Measurements from ENCODE around the gene GAB3.
"Not testable (repeated sequence)": the region's sequence is repeated elsewhere in the genome, so short reads cannot be mapped to it uniquely, and the experiment has no call there.

Gene GAB3

GRCh38 chrX:154655346-154655745 lies 95.5 kb downstream of the GAB3 start:
- Mint-ChIP-seq H3K4me3 (no peak overlapping the region), H3K27ac (no peak overlapping the region), H3K4me1 (ENCODE audit: low read depth in 2 of 2) (no peaks in the 10 kb centered on the region), H3K27me3 (no peaks in the 10 kb centered on the region), H3K36me3 (ENCODE audit: insufficient read depth) (no peaks in the 10 kb centered on the region), H3K9me3 (no peaks in the 10 kb centered on the region)
- DNase-seq: no peak
- ATAC-seq (replicated peaks): no peak

GRCh38 chrX:154654925-154655324 lies 96.0 kb downstream of the GAB3 start:
- DNase-seq: no peak
- ATAC-seq (replicated peaks): no peak
- Mint-ChIP-seq H3K4me1 (ENCODE audit: low read depth in 2 of 2) (no peaks in the 10 kb centered on the region), H3K36me3 (ENCODE audit: insufficient read depth) (no peaks in the 10 kb centered on the region), H3K4me3 (no peak overlapping the region), H3K27me3 (no peaks in the 10 kb centered on the region), H3K27ac (no peak overlapping the region), H3K9me3 (no peaks in the 10 kb centered on the region)

GRCh38 chrX:154654372-154654771 lies 96.5 kb downstream of the GAB3 start:
- ATAC-seq (replicated peaks) (no peak), DNase-seq (no peak)
- Mint-ChIP-seq H3K4me3 (no peak overlapping the region), H3K36me3 (ENCODE audit: insufficient read depth) (no peaks in the 10 kb centered on the region), H3K4me1 (ENCODE audit: low read depth in 2 of 2) (no peaks in the 10 kb centered on the region), H3K27ac (no peak overlapping the region), H3K27me3 (no peaks in the 10 kb centered on the region), H3K9me3 (no peaks in the 10 kb centered on the region)

- not testable (repeated sequence) for ATAC-seq (replicated peaks); H3K36me3 Mint-ChIP-seq (ENCODE audit: insufficient read depth); DNase-seq; H3K9me3 Mint-ChIP-seq; H3K4me1 Mint-ChIP-seq (ENCODE audit: low read depth in 2 of 2); H3K27ac Mint-ChIP-seq; H3K4me3 Mint-ChIP-seq; H3K27me3 Mint-ChIP-seq
Measured at GRCh38 chrX:154653413-154653812, 97.5 kb downstream of the GAB3 start, which contains the start of gene CTAG2. TSS of gene CTAG2 (minus strand) at chrX:154653579. CDS start at chrX:154653515, 64 bp downstream.

DNA sequence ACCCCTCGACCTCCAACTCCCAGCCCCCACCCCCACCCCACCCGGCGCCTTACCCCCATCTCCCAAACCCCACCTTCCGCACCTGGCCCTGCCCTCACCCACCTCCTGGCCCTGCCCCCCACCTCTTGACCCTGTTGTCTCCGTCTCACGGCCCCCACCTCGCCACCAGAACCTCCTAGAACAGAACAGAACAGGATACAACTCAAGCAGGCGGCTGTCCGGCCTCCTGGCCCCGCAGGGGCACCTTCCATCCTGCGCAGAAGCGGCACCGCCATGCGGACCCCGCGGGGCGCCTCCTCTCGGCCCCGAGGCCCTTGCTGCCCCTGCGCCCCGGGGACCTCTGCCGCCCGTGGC lies 97.9 kb downstream of the GAB3 start:
- H3K36me3 Mint-ChIP-seq (ENCODE audit: insufficient read depth): no peaks in the 10 kb centered on the region
- H3K27me3 Mint-ChIP-seq: no peaks in the 10 kb centered on the region
- H3K9me3 Mint-ChIP-seq: no peaks in the 10 kb centered on the region
- no peak overlapping the region for H3K27ac Mint-ChIP-seq
- no peak overlapping the region for H3K4me3 Mint-ChIP-seq
- ATAC-seq (replicated peaks) (no peak), DNase-seq (no peak)
- H3K4me1 Mint-ChIP-seq (ENCODE audit: low read depth in 2 of 2): no peaks in the 10 kb centered on the region

DNA sequence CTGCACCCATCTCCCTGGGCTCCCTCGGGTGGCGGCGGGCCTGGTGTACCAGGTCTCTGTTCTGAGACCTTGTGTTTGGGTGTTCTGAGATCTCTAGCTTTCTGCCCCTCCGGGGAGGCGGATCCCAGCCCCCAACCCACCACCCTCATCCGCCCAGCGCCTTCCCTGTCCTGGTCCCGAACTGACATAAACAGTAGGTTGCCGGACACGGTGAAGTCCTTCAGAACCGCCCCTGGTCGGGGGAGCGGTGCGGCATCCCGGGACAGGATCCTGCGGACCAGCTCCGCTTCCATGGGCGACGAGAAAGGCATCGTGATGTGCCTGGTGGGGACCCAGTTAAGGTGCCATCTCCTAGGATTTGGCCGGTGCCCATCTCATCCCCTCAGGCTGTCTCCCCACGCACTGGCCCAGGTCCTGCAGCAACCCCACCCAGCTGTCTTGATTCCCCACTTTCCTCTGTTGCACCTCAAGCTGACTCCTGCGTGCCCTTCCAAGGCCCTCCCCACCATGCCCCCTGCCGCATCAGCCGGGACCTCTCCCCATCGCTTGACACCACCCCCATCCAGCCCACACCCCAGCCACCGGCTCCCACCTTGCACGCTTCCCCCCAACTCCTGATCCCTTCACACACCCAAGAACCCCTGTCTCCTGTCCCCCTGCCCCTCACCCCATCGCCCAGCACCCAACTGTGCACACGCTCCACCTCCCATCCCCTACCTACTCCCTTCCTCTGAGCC lies 98.4 kb downstream of the GAB3 start:
- Mint-ChIP-seq H3K9me3 (no peaks in the 10 kb centered on the region), H3K4me3 (no peak overlapping the region), H3K27me3 (no peaks in the 10 kb centered on the region), H3K4me1 (ENCODE audit: low read depth in 2 of 2) (no peaks in the 10 kb centered on the region), H3K27ac (no peak overlapping the region), H3K36me3 (ENCODE audit: insufficient read depth) (no peaks in the 10 kb centered on the region)
- no peak for DNase-seq
- ATAC-seq (replicated peaks): no peak

DNA sequence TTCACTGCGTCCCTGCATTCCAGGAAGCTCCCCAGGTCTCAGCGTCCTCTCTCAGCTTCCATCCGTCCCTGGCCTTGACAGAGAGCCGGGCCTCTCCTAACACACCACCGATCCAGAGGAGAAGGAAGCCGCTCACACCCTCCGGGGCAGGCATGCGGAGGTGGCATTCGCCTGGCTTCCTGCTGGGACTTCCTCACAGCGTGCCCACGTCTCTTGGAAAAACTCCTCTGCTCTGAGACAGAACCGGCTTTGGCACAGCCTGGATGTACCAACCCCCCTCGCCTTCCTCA lies 100.7 kb downstream of the GAB3 start:
- H3K4me1 Mint-ChIP-seq (ENCODE audit: low read depth in 2 of 2): no peaks in the 10 kb centered on the region
- DNase-seq (no peak), ATAC-seq (replicated peaks) (no peak)
- H3K36me3 Mint-ChIP-seq (ENCODE audit: insufficient read depth): no peaks in the 10 kb centered on the region
- no peaks in the 10 kb centered on the region for H3K27me3 Mint-ChIP-seq
- H3K9me3 Mint-ChIP-seq: no peaks in the 10 kb centered on the region
- no peak overlapping the region for H3K4me3 Mint-ChIP-seq
- H3K27ac Mint-ChIP-seq: no peak overlapping the region

GRCh38 chrX:154649503-154650220 lies 101.2 kb downstream of the GAB3 start:
- DNase-seq (no peak), ATAC-seq (replicated peaks) (no peak)
- Mint-ChIP-seq H3K9me3 (no peaks in the 10 kb centered on the region), H3K4me3 (no peak overlapping the region), H3K36me3 (ENCODE audit: insufficient read depth) (no peaks in the 10 kb centered on the region), H3K27ac (no peak overlapping the region), H3K27me3 (no peaks in the 10 kb centered on the region), H3K4me1 (ENCODE audit: low read depth in 2 of 2) (no peaks in the 10 kb centered on the region)

DNA sequence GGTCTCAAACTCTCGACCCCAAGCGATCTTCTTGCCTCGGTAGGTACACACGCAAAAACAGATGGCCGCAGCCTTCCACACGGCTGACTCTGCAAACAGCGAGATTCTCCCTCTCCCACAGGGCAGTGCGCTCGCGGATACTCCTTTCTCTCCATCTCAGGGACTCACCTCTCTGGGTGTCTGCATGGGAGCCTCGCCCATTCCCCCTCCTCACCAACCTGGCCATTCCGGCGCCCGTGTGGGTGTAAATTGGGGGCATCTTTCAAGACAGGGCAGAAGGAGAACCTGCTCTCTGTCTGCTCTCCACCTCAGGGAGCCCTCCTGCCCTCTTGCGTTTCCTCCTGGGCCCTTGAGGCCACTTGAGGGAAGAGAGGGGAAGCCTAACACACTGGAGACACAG lies 101.9 kb downstream of the GAB3 start:
- DNase-seq (no peak), ATAC-seq (replicated peaks) (no peak)
- Mint-ChIP-seq H3K4me1 (ENCODE audit: low read depth in 2 of 2) (no peaks in the 10 kb centered on the region), H3K4me3 (no peak overlapping the region), H3K9me3 (no peaks in the 10 kb centered on the region), H3K36me3 (ENCODE audit: insufficient read depth) (no peaks in the 10 kb centered on the region), H3K27me3 (no peaks in the 10 kb centered on the region), H3K27ac (no peak overlapping the region)

DNA sequence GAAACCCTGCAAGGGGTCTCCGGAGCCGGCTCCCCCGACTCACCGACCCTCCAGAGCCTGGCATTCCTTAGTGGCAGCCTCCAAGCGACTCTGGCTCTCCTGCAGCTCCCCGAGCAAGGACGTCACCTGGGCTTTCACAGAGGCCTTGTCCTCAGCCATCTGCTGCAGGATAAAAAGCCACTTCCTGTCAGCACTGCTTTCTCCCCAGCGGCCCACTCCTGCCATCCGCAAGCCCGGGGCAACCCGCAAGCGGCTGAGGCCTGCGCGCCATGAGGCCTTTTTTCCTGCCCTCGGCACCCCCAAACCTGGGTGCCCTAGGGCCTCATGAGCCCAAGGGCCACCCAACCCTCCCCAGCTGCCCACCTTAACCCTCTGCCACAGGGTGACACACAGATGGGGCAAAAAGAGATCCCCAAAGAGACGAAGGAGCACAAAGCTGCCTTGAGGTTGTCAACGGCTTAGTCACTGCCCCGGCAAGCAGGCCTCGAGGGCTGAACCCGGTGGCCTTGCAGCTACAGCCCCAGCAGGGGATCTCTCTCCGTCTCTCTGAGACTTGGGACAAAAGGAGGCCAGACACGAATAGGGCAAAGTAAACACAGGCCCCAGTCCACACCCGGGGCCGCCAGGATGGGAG lies 105.0 kb downstream of the GAB3 start:
- not testable (repeated sequence) for H3K36me3 Mint-ChIP-seq (ENCODE audit: insufficient read depth); H3K27me3 Mint-ChIP-seq; H3K27ac Mint-ChIP-seq; DNase-seq; H3K9me3 Mint-ChIP-seq; H3K4me1 Mint-ChIP-seq (ENCODE audit: low read depth in 2 of 2); H3K4me3 Mint-ChIP-seq
- peak; percentile 81 for ATAC-seq (replicated peaks)

DNA sequence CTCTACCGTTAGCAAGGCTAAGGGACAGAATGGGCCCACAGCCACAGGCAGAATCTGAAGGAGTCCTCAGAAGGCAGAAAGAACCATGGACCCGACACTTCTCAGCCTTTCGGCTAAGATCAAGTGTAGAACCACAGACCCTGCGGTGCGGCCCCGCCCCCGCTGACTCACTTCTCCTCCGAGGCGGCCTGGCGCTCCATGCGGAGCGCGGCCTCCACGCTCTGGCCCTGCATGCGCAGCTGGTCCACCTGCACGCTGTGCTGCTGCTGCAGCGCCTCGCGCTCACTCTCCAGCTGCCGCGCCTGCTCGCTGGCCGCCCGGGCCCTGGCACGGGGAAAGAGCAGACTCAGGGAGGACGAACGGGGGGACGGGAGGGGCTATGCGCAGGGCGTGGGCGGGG lies 107.2 kb downstream of the GAB3 start:
- DNase-seq; H3K27ac Mint-ChIP-seq; H3K4me1 Mint-ChIP-seq (ENCODE audit: low read depth in 2 of 2); H3K27me3 Mint-ChIP-seq; ATAC-seq (replicated peaks); H3K4me3 Mint-ChIP-seq; H3K36me3 Mint-ChIP-seq (ENCODE audit: insufficient read depth); H3K9me3 Mint-ChIP-seq: not testable (repeated sequence)

GRCh38 chrX:154641740-154642139 lies 109.1 kb downstream of the GAB3 start:
- H3K36me3 Mint-ChIP-seq (ENCODE audit: insufficient read depth); H3K4me1 Mint-ChIP-seq (ENCODE audit: low read depth in 2 of 2); H3K9me3 Mint-ChIP-seq: not testable (repeated sequence)

DNA sequence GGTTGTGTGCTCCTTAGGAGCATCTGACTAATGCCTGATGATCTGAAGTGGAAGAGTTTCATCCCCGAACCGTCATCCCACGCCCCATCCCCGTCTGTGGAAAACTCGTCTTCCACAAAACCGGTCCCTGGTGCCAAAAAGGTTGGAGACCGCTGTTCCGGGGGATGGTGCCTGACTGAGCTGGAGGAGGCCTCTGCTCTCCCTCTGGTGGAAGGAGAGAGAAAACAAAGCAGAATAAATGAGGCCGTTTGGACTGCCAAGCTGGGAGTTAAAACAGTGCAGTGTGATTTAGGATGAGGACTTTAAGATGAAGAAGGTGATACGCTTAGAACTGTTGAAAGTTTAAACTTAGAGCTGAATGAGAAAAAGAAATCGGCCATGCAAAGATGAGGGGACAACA lies 117.2 kb downstream of the GAB3 start:
- not testable (repeated sequence) for H3K9me3 Mint-ChIP-seq; H3K27ac Mint-ChIP-seq; DNase-seq; H3K36me3 Mint-ChIP-seq (ENCODE audit: insufficient read depth); H3K4me3 Mint-ChIP-seq; H3K4me1 Mint-ChIP-seq (ENCODE audit: low read depth in 2 of 2); H3K27me3 Mint-ChIP-seq; ATAC-seq (replicated peaks)

More at GRCh38 chrX:154641740-154642139, 109.1 kb downstream of the GAB3 start:
- not testable (repeated sequence) for H3K27ac Mint-ChIP-seq; DNase-seq; ATAC-seq (replicated peaks); H3K4me3 Mint-ChIP-seq; H3K27me3 Mint-ChIP-seq

GRCh38 chrX:154630949-154631348 lies 119.9 kb downstream of the GAB3 start:
- not testable (repeated sequence) for H3K9me3 Mint-ChIP-seq; H3K4me1 Mint-ChIP-seq (ENCODE audit: low read depth in 2 of 2); H3K27ac Mint-ChIP-seq; H3K36me3 Mint-ChIP-seq (ENCODE audit: insufficient read depth); DNase-seq; H3K4me3 Mint-ChIP-seq; H3K27me3 Mint-ChIP-seq; ATAC-seq (replicated peaks)

Data from effector memory CD8-positive, alpha-beta T cell (primary cell).